ENCODE data around the gene PPAN.

The PPAN gene

GRCh38 chr19:10122045-10122444 lies 15.9 kb downstream of the PPAN start:
- H3K27ac ChIP-seq (ENCODE audit: extremely low read depth, low read depth, low read length) = no peak overlapping the region
- POLR2A ChIA-PET = no interaction called here

GRCh38 chr19:10124429-10124828 lies 18.3 kb downstream of the PPAN start:
- peaks cover 22 to 33% of the 10 kb centered on the region in 2 experiments; a peak in 2 of 3 replicates for H3K36me3 ChIP-seq (ENCODE audit: control insufficient read depth in 2 of 2, insufficient read depth in 1 of 2, low read length in 2 of 2)
- no peak overlapping the region for H3K4me3 ChIP-seq (ENCODE audit: low read depth, low read length)
- ChIA-PET POLR2A (no interaction called here), CTCF (no interaction called here)
- no peaks in the 10 kb centered on the region for H3K4me1 ChIP-seq (ENCODE audit: control insufficient read depth, insufficient read depth, low read length)
- TF ChIP-seq MEIS1 (CRISPR knock-in tag; IDR thresholded peaks at IDR 0.05; ENCODE audit: borderline replicate concordance) (no peak), FEZF1 (tag by site-specific recombination; IDR thresholded peaks at IDR 0.05) (no peak), ZNF660 (tag by site-specific recombination; IDR thresholded peaks at IDR 0.05) (no peak), ZNF548 (tag by site-specific recombination; IDR thresholded peaks at IDR 0.05) (peak; percentile 100), ZBTB48 (tag by site-specific recombination; IDR thresholded peaks at IDR 0.05) (no peak), ZNF792 (tag by site-specific recombination; IDR thresholded peaks at IDR 0.05) (no peak)
- no peaks in the 10 kb centered on the region for H3K9me3 ChIP-seq (ENCODE audit: control insufficient read depth, insufficient read depth, low read depth, low read length)
- H3K27ac ChIP-seq (ENCODE audit: extremely low read depth, low read depth, low read length) = no peak overlapping the region

More at GRCh38 chr19:10122045-10122444, 15.9 kb downstream of the PPAN start:
- TF ChIP-seq ZNF324 (tag by site-specific recombination; IDR thresholded peaks at IDR 0.05) = no peak
- no peak for TF ChIP-seq SCRT1 (tag by site-specific recombination; IDR thresholded peaks at IDR 0.05; ENCODE audit: borderline replicate concordance)
- Histone ChIP-seq H3K4me1 (ENCODE audit: control insufficient read depth, insufficient read depth, low read length) (no peaks in the 10 kb centered on the region), H3K36me3 (ENCODE audit: control insufficient read depth in 2 of 2, insufficient read depth in 1 of 2, low read length in 2 of 2) (peaks cover 15 to 39% of the 10 kb centered on the region in 2 experiments), H3K4me3 (ENCODE audit: low read depth, low read length) (no peak overlapping the region), H3K9me3 (ENCODE audit: control insufficient read depth, insufficient read depth, low read depth, low read length) (no peaks in the 10 kb centered on the region)
- CTCF ChIA-PET = interaction anchor here (0.5 to 1.2 kb wide), 7 partner anchors 9 to 302 kb away, joined by 3 to 7 read pairs (median 3); no protein-coding TSS in a partner anchor

- TF ChIP-seq ZNF670 (tag by site-specific recombination; IDR thresholded peaks at IDR 0.05; ENCODE audit: low read depth) = no peak
- TF ChIP-seq ZBTB20 (tag by site-specific recombination; IDR thresholded peaks at IDR 0.05) = no peak
- no peak for TF ChIP-seq ZNF266 (tag by site-specific recombination; IDR thresholded peaks at IDR 0.05; ENCODE audit: low read depth)
- TF ChIP-seq ZNF629 (tag by site-specific recombination; IDR thresholded peaks at IDR 0.05) = no peak
- no peak for TF ChIP-seq ZNF37A (tag by site-specific recombination; IDR thresholded peaks at IDR 0.05)
- no peak for TF ChIP-seq ZNF211 (tag by site-specific recombination; IDR thresholded peaks at IDR 0.05; ENCODE audit: low read depth)
- TF ChIP-seq GLIS2 (tag by site-specific recombination; IDR thresholded peaks at IDR 0.05) = no peak
- no peak for TF ChIP-seq ZNF169 (tag by site-specific recombination; IDR thresholded peaks at IDR 0.05)
- TF ChIP-seq ZNF202 (tag by site-specific recombination; IDR thresholded peaks at IDR 0.05; ENCODE audit: borderline replicate concordance) = no peak
- TF ChIP-seq ZNF18 (tag by site-specific recombination; IDR thresholded peaks at IDR 0.05) = no peak
- no peak for TF ChIP-seq ZNF510 (tag by site-specific recombination; IDR thresholded peaks at IDR 0.05; ENCODE audit: insufficient replicate concordance)
- TF ChIP-seq PRDM4 (tag by site-specific recombination; IDR thresholded peaks at IDR 0.05) = no peak
- no peak for TF ChIP-seq ZFP3 (tag by site-specific recombination; IDR thresholded peaks at IDR 0.05; ENCODE audit: low read depth)
- TF ChIP-seq ZNF341 (tag by site-specific recombination; IDR thresholded peaks at IDR 0.05; ENCODE audit: low read depth) = no peak
- no peak for TF ChIP-seq ZNF280C (tag by site-specific recombination; IDR thresholded peaks at IDR 0.05)
- no peak for TF ChIP-seq ZNF175 (tag by site-specific recombination; IDR thresholded peaks at IDR 0.05)
- no peak for TF ChIP-seq ZNF423 (tag by site-specific recombination; IDR thresholded peaks at IDR 0.05)
- TF ChIP-seq KLF17 (tag by site-specific recombination; IDR thresholded peaks at IDR 0.05) = no peak
- CTCF ChIA-PET = interaction anchor here (0.7 to 0.9 kb wide), 4 partner anchors 13 to 195 kb away, joined by 3 read pairs; no protein-coding TSS in a partner anchor
- POLR2A ChIA-PET = no interaction called here
- Histone ChIP-seq H3K36me3 (ENCODE audit: control insufficient read depth in 2 of 2, insufficient read depth in 1 of 2, low read length in 2 of 2) (peaks cover 29 to 50% of the 10 kb centered on the region in 2 experiments; a peak in 2 of 3 replicates), H3K9me3 (ENCODE audit: control insufficient read depth, insufficient read depth, low read depth, low read length) (no peaks in the 10 kb centered on the region), H3K4me3 (ENCODE audit: low read depth, low read length) (no peak overlapping the region), H3K27ac (ENCODE audit: extremely low read depth, low read depth, low read length) (no peak overlapping the region), H3K4me1 (ENCODE audit: control insufficient read depth, insufficient read depth, low read length) (no peaks in the 10 kb centered on the region)
Measured at GRCh38 chr19:10126213-10126639, 20.1 kb downstream of the PPAN start.
